ENCODE measurements around the gene ALK.

GRCh38 chr2:29317077-29317517, 604.3 kb downstream of the ALK start:
- TF ChIP-seq YY1 (IDR thresholded peaks at IDR 0.05; ENCODE audit: insufficient read depth, insufficient read length) (no peak), SUZ12 (IDR thresholded peaks at IDR 0.05; ENCODE audit: extremely low read depth, insufficient read depth, insufficient read length) (no peak)

Measured in NT2/D1 (cell line).